ENCODE measurements around the gene CTDSP2.

DNA sequence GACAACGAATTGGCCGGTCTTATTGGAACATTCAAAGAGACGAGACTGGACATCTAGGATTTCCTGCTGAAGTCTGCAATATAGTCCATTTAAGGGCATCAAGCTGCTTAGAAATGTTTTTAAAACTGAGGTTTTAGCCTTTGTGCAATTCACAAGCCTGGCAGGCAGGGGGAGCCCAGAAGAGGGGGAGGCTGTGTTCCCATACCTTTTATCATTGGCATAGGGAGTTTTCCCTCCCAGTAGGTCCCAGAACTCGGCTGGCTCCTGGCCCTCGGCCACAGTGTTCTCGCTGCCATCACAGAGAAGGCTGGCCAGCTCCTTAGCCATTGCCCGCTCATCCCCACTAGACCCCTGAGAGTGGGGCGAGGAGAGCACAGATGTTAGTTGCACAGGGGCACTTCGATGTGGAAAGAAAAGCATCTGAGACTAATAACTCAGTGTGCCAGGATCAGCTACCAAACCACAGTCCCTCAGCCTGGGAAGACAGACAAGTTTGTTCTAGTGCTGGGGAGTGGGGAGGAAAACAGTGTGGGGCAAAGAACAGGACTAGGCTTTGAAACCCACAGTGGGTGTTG lies 43.1 kb downstream of the CTDSP2 start:
- TF ChIP-seq, protein P1, sequence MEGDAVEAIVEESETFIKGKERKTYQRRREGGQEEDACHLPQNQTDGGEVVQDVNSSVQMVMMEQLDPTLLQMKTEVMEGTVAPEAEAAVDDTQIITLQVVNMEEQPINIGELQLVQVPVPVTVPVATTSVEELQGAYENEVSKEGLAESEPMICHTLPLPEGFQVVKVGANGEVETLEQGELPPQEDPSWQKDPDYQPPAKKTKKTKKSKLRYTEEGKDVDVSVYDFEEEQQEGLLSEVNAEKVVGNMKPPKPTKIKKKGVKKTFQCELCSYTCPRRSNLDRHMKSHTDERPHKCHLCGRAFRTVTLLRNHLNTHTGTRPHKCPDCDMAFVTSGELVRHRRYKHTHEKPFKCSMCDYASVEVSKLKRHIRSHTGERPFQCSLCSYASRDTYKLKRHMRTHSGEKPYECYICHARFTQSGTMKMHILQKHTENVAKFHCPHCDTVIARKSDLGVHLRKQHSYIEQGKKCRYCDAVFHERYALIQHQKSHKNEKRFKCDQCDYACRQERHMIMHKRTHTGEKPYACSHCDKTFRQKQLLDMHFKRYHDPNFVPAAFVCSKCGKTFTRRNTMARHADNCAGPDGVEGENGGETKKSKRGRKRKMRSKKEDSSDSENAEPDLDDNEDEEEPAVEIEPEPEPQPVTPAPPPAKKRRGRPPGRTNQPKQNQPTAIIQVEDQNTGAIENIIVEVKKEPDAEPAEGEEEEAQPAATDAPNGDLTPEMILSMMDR (IDR thresholded peaks at IDR 0.05): peak; percentile 89
- TF ChIP-seq ZFX (IDR thresholded peaks at IDR 0.05; ENCODE audit: borderline replicate concordance): no peak

All from 22Rv1 (cell line).